Measurements from ENCODE around the gene CIROP.

The CIROP gene

GRCh38 chr14:23063601-23064000 lies 41.2 kb downstream of the CIROP start:
- Histone ChIP-seq H3K4me3 (ENCODE audit: low read length) (no peak overlapping the region), H3K9me3 (ENCODE audit: control insufficient read depth, low read length) (no peaks in the 10 kb centered on the region), H3K4me1 (ENCODE audit: control insufficient read depth, insufficient read depth, low read length) (no peaks in the 10 kb centered on the region), H3K27me3 (ENCODE audit: control insufficient read depth, insufficient read depth, low read length) (no peaks in the 10 kb centered on the region), H3K9ac (ENCODE audit: low read length) (no peak overlapping the region), H3K36me3 (ENCODE audit: control insufficient read depth, insufficient read depth, low read length) (peaks cover 42% of the 10 kb centered on the region)

GRCh38 chr14:23062002-23062401 lies 42.8 kb downstream of the CIROP start:
- Histone ChIP-seq H3K9me3 (ENCODE audit: control insufficient read depth, low read length) (no peaks in the 10 kb centered on the region), H3K4me1 (ENCODE audit: control insufficient read depth, insufficient read depth, low read length) (peaks cover 6% of the 10 kb centered on the region), H3K4me3 (ENCODE audit: low read length) (no peak overlapping the region), H3K27me3 (ENCODE audit: control insufficient read depth, insufficient read depth, low read length) (peaks cover 2% of the 10 kb centered on the region), H3K9ac (ENCODE audit: low read length) (no peak overlapping the region), H3K36me3 (ENCODE audit: control insufficient read depth, insufficient read depth, low read length) (peaks cover 34% of the 10 kb centered on the region)

GRCh38 chr14:23060536-23061260 lies 44.1 kb downstream of the CIROP start:
- Histone ChIP-seq H3K4me3 (ENCODE audit: low read length) (no peak overlapping the region), H3K9me3 (ENCODE audit: control insufficient read depth, low read length) (no peaks in the 10 kb centered on the region), H3K9ac (ENCODE audit: low read length) (no peak overlapping the region), H3K27me3 (ENCODE audit: control insufficient read depth, insufficient read depth, low read length) (peaks cover 4% of the 10 kb centered on the region), H3K4me1 (ENCODE audit: control insufficient read depth, insufficient read depth, low read length) (peaks cover 16% of the 10 kb centered on the region), H3K36me3 (ENCODE audit: control insufficient read depth, insufficient read depth, low read length) (peaks cover 28% of the 10 kb centered on the region)

GRCh38 chr14:23058654-23059504 lies 45.9 kb downstream of the CIROP start:
- H3K4me1 ChIP-seq (ENCODE audit: control insufficient read depth, insufficient read depth, low read length), result peaks cover 16% of the 10 kb centered on the region
- H3K27me3 ChIP-seq (ENCODE audit: control insufficient read depth, insufficient read depth, low read length), result peaks cover 4% of the 10 kb centered on the region
- no peak overlapping the region for H3K4me3 ChIP-seq (ENCODE audit: low read length)
- peaks cover 24% of the 10 kb centered on the region for H3K36me3 ChIP-seq (ENCODE audit: control insufficient read depth, insufficient read depth, low read length)
- no peak overlapping the region for H3K9ac ChIP-seq (ENCODE audit: low read length)
- no peaks in the 10 kb centered on the region for H3K9me3 ChIP-seq (ENCODE audit: control insufficient read depth, low read length)

- peaks cover 16% of the 10 kb centered on the region for H3K4me1 ChIP-seq (ENCODE audit: control insufficient read depth, insufficient read depth, low read length)
- peak overlapping the region; percentile 36 for H3K4me3 ChIP-seq (ENCODE audit: low read length)
- H3K9me3 ChIP-seq (ENCODE audit: control insufficient read depth, low read length), result no peaks in the 10 kb centered on the region
- H3K27me3 ChIP-seq (ENCODE audit: control insufficient read depth, insufficient read depth, low read length), result peaks cover 4% of the 10 kb centered on the region
- peak overlapping the region; percentile 50 for H3K9ac ChIP-seq (ENCODE audit: low read length)
- H3K36me3 ChIP-seq (ENCODE audit: control insufficient read depth, insufficient read depth, low read length), result peaks cover 16% of the 10 kb centered on the region
These were observed 46.8 kb downstream of the CIROP start for GRCh38 chr14:23057757-23058653.

- Histone ChIP-seq H3K4me3 (ENCODE audit: low read length) (peak within 1 kb of the TSS; percentile 36), H3K36me3 (ENCODE audit: control insufficient read depth, insufficient read depth, low read length) (peaks cover 8% of the 10 kb centered on the region), H3K9ac (ENCODE audit: low read length) (peak within 1 kb of the TSS; percentile 55), H3K4me1 (ENCODE audit: control insufficient read depth, insufficient read depth, low read length) (peaks cover 16% of the 10 kb centered on the region), H3K9me3 (ENCODE audit: control insufficient read depth, low read length) (no peaks in the 10 kb centered on the region), H3K27me3 (ENCODE audit: control insufficient read depth, insufficient read depth, low read length) (peaks cover 4% of the 10 kb centered on the region)
These were observed 47.6 kb downstream of the CIROP start, which contains the start of gene CDH24 for GRCh38 chr14:23056956-23057756. TSS of gene CDH24 (minus strand) at chr14:23057520. CDS start at chr14:23055733, 1,787 bp downstream.

- H3K9me3 ChIP-seq (ENCODE audit: control insufficient read depth, low read length), result no peaks in the 10 kb centered on the region
- H3K4me1 ChIP-seq (ENCODE audit: control insufficient read depth, insufficient read depth, low read length), result peaks cover 16% of the 10 kb centered on the region
- peaks cover 5% of the 10 kb centered on the region for H3K36me3 ChIP-seq (ENCODE audit: control insufficient read depth, insufficient read depth, low read length)
- H3K9ac ChIP-seq (ENCODE audit: low read length), result peak overlapping the region; percentile 55
- H3K27me3 ChIP-seq (ENCODE audit: control insufficient read depth, insufficient read depth, low read length), result peaks cover 4% of the 10 kb centered on the region
- no peak overlapping the region for H3K4me3 ChIP-seq (ENCODE audit: low read length)
These were observed 48.4 kb downstream of the CIROP start for GRCh38 chr14:23056145-23056955.

GRCh38 chr14:23055621-23056144 lies 49.1 kb downstream of the CIROP start:
- Histone ChIP-seq H3K9me3 (ENCODE audit: control insufficient read depth, low read length) (no peaks in the 10 kb centered on the region), H3K36me3 (ENCODE audit: control insufficient read depth, insufficient read depth, low read length) (peaks cover 5% of the 10 kb centered on the region), H3K9ac (ENCODE audit: low read length) (no peak overlapping the region), H3K4me1 (ENCODE audit: control insufficient read depth, insufficient read depth, low read length) (peaks cover 16% of the 10 kb centered on the region), H3K27me3 (ENCODE audit: control insufficient read depth, insufficient read depth, low read length) (peaks cover 4% of the 10 kb centered on the region), H3K4me3 (ENCODE audit: low read length) (no peak overlapping the region)

- no peak overlapping the region for H3K9ac ChIP-seq (ENCODE audit: low read length)
- peaks cover 5% of the 10 kb centered on the region for H3K36me3 ChIP-seq (ENCODE audit: control insufficient read depth, insufficient read depth, low read length)
- H3K9me3 ChIP-seq (ENCODE audit: control insufficient read depth, low read length), result no peaks in the 10 kb centered on the region
- peaks cover 16% of the 10 kb centered on the region for H3K4me1 ChIP-seq (ENCODE audit: control insufficient read depth, insufficient read depth, low read length)
- H3K4me3 ChIP-seq (ENCODE audit: low read length), result no peak overlapping the region
- H3K27me3 ChIP-seq (ENCODE audit: control insufficient read depth, insufficient read depth, low read length), result peaks cover 4% of the 10 kb centered on the region
These were observed 49.6 kb downstream of the CIROP start for GRCh38 chr14:23055147-23055550.

GRCh38 chr14:23054000-23054811 lies 50.6 kb downstream of the CIROP start:
- no peaks in the 10 kb centered on the region for H3K9me3 ChIP-seq (ENCODE audit: control insufficient read depth, low read length)
- no peak overlapping the region for H3K4me3 ChIP-seq (ENCODE audit: low read length)
- H3K9ac ChIP-seq (ENCODE audit: low read length), result no peak overlapping the region
- H3K4me1 ChIP-seq (ENCODE audit: control insufficient read depth, insufficient read depth, low read length), result peaks cover 16% of the 10 kb centered on the region
- H3K27me3 ChIP-seq (ENCODE audit: control insufficient read depth, insufficient read depth, low read length), result peaks cover 4% of the 10 kb centered on the region
- H3K36me3 ChIP-seq (ENCODE audit: control insufficient read depth, insufficient read depth, low read length), result peaks cover 5% of the 10 kb centered on the region

All from mucosa of stomach (tissue), 1 donor.